Neural cell (in vitro differentiated cells): Measurements from ENCODE around the gene CSNK1G3. TPM values are rescaled to one million over a fixed set of nuclear protein-coding genes. Genes with fewer than 3 reads are reported as not detected.

Source experiments
- H2AFZ ChIP-seq: fragments of 200-600, 300-800 bp; sonication (generic), shearing (Covaris generic); 2 replicates; pipeline ENCODE4 v1.6.0; 2014; ENCODE audit warnings: low read depth, mild to moderate bottlenecking, antibody characterized with exemption, low read length, moderate library complexity
- H3F3A ChIP-seq: fragments of 200-600 bp; shearing (Covaris generic); 2 replicates; pipeline ENCODE4 v1.6.1; 2016; ENCODE audit warnings: mild to moderate bottlenecking, moderate library complexity, mixed read lengths, antibody characterized with exemption, low read length; ENCODE audit not compliant: insufficient read depth, poor library complexity, severe bottlenecking
- H3K27ac ChIP-seq: fragments of 200-600, 300-800 bp; sonication (generic), shearing (Covaris generic); 2 replicates; pipeline ENCODE4 v1.5.1; 2014; ENCODE audit warnings: mild to moderate bottlenecking, low read length, moderate library complexity
- H3K27me3 ChIP-seq: fragments of 300-800, 200-600 bp; sonication (generic), shearing (Covaris generic); 2 replicates; pipeline ENCODE4 v1.6.0; 2014; ENCODE audit warnings: mild to moderate bottlenecking, low read depth, low read length, moderate library complexity; ENCODE audit not compliant: insufficient read depth
- H3K36me3 ChIP-seq: fragments of 300-800, 200-600 bp; sonication (generic), shearing (Covaris generic); 2 replicates; pipeline ENCODE4 v1.5.1; 2014; ENCODE audit warnings: mild to moderate bottlenecking, antibody characterized with exemption, low read length, moderate library complexity; ENCODE audit not compliant: insufficient read depth
- H3K4me2 ChIP-seq: fragments of 300-800, 200-600 bp; sonication (generic), shearing (Covaris generic); 2 replicates; pipeline ENCODE4 v1.6.0; 2014; ENCODE audit warnings: mild to moderate bottlenecking, low read length
- H3K4me3 ChIP-seq: fragments of 300-800, 200-600 bp; sonication (generic), shearing (Covaris generic); 2 replicates; pipeline ENCODE4 v1.5.1; 2014; ENCODE audit warnings: mild to moderate bottlenecking, low read length, moderate library complexity
- H3K79me2 ChIP-seq: fragments of 200-600 bp; shearing (Covaris generic); replicated peaks from 2 replicates; pipeline ENCODE4 v1.6.0; 2014; ENCODE audit warnings: mild to moderate bottlenecking, low read length, moderate library complexity; ENCODE audit not compliant: insufficient read depth
- H3K9ac ChIP-seq: fragments of 300-800, 200-600 bp; sonication (generic), shearing (Covaris generic); 2 replicates; pipeline ENCODE4 v1.6.1; 2016; ENCODE audit warnings: mild to moderate bottlenecking, low read length, mixed read lengths
- H3K9me2 ChIP-seq: fragments of 200-600 bp; shearing (Covaris generic); 2 replicates; pipeline ENCODE4 v1.6.1; 2016; ENCODE audit warnings: mild to moderate bottlenecking, low read length, mixed read lengths; ENCODE audit not compliant: insufficient read depth
- H3K9me3 ChIP-seq: fragments of 200-600, 300-800 bp; sonication (generic), shearing (Covaris generic); 2 replicates; pipeline ENCODE4 v1.6.1; 2016; ENCODE audit warnings: mild to moderate bottlenecking, mixed run types, low read length, moderate library complexity, mixed read lengths
- H4K20me1 ChIP-seq: fragments of 200-600 bp; shearing (Covaris generic); 2 replicates; pipeline ENCODE4 v1.6.1; 2016; ENCODE audit warnings: mild to moderate bottlenecking, mixed run types; ENCODE audit not compliant: insufficient read depth
- EP300 ChIP-seq: fragments of 450-650 bp; conservative IDR thresholded peaks from 2 replicates; pipeline ENCODE4 v1.6.1; 2014; ENCODE audit warnings: antibody characterized with exemption, mild to moderate bottlenecking, moderate library complexity; ENCODE audit not compliant: poor library complexity, severe bottlenecking
- EZH2 ChIP-seq: fragments of 200-600, 300-800 bp; shearing (Covaris generic), sonication (generic); IDR thresholded peaks from 2 replicates; pipeline ENCODE4 v1.6.1; 2014; ENCODE audit warnings: antibody characterized with exemption, low read length, borderline replicate concordance, mild to moderate bottlenecking; ENCODE audit not compliant: insufficient read depth, poor library complexity, severe bottlenecking
- MXI1 ChIP-seq: fragments of 450-650 bp; conservative IDR thresholded peaks from 2 replicates; pipeline ENCODE4 v1.6.1; 2014; ENCODE audit warnings: antibody characterized with exemption, mild to moderate bottlenecking; ENCODE audit not compliant: poor library complexity, severe bottlenecking
- POLR2AphosphoS5 ChIP-seq: IDR thresholded peaks from 2 replicates; pipeline ENCODE4 v1.6.1; 2012
- RAD21 ChIP-seq: fragments of 450-650 bp; conservative IDR thresholded peaks from 2 replicates; pipeline ENCODE4 v1.6.1; 2014; ENCODE audit warnings: antibody characterized with exemption, mild to moderate bottlenecking, moderate library complexity
- REST ChIP-seq: IDR thresholded peaks from 2 replicates; pipeline ENCODE4 v1.6.1; 2012; ENCODE audit warnings: borderline replicate concordance
- SMC3 ChIP-seq: fragments of 450-650 bp; conservative IDR thresholded peaks from 2 replicates; pipeline ENCODE4 v1.6.1; 2014; ENCODE audit warnings: antibody characterized with exemption, mild to moderate bottlenecking, moderate library complexity; ENCODE audit not compliant: poor library complexity
- TAF1 ChIP-seq: IDR thresholded peaks from 2 replicates; pipeline ENCODE4 v1.6.1; 2012; ENCODE audit warnings: low read depth
- polyA plus RNA-seq: library from polyadenylated mRNA; depleted of rRNA; stranded (reverse); fragments of >200 nt; gene quantifications from 2 replicates; pipeline ENCODE4 v1.2.3, GENCODE V29; 2014
- TF ChIP-seq, protein P1 (sequence below): fragments of 450-650 bp; IDR thresholded peaks from 2 replicates; pipeline ENCODE4 v1.5.1; 2014; ENCODE audit warnings: antibody characterized with exemption, mild to moderate bottlenecking, moderate library complexity; ENCODE audit not compliant: poor library complexity, severe bottlenecking

CSNK1G3 gene
- polyA plus RNA-seq, 1 donor from 2014 or later, result 29.1 TPM

- Histone ChIP-seq H3K4me3 (no peak overlapping the region), H3K79me2 (no peaks in the 10 kb centered on the region), H4K20me1 (no peaks in the 10 kb centered on the region), H3K4me2 (no peak overlapping the region), H3K9ac (no peak overlapping the region), H2AFZ (no peak overlapping the region), H3K9me2 (no peaks in the 10 kb centered on the region), H3K27ac (no peak overlapping the region), H3K27me3 (no peaks in the 10 kb centered on the region), H3K36me3 (no peaks in the 10 kb centered on the region), H3F3A (no peaks in the 10 kb centered on the region), H3K9me3 (no peaks in the 10 kb centered on the region)
- no peak for TF ChIP-seq EZH2
- no peak for TF ChIP-seq EP300
- TF ChIP-seq TAF1, result no peak
- no peak for TF ChIP-seq RAD21
- no peak for TF ChIP-seq REST
- TF ChIP-seq POLR2AphosphoS5, result no peak
- no peak for TF ChIP-seq MXI1
- TF ChIP-seq, protein P1, sequence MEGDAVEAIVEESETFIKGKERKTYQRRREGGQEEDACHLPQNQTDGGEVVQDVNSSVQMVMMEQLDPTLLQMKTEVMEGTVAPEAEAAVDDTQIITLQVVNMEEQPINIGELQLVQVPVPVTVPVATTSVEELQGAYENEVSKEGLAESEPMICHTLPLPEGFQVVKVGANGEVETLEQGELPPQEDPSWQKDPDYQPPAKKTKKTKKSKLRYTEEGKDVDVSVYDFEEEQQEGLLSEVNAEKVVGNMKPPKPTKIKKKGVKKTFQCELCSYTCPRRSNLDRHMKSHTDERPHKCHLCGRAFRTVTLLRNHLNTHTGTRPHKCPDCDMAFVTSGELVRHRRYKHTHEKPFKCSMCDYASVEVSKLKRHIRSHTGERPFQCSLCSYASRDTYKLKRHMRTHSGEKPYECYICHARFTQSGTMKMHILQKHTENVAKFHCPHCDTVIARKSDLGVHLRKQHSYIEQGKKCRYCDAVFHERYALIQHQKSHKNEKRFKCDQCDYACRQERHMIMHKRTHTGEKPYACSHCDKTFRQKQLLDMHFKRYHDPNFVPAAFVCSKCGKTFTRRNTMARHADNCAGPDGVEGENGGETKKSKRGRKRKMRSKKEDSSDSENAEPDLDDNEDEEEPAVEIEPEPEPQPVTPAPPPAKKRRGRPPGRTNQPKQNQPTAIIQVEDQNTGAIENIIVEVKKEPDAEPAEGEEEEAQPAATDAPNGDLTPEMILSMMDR, result no peak
- no peak for TF ChIP-seq SMC3
Observed at GRCh38 chr5:123482258-123482657, 29.7 kb upstream of the CSNK1G3 start.

GRCh38 chr5:123483446-123484077 lies 28.4 kb upstream of the CSNK1G3 start:
- H3K36me3 ChIP-seq, result no peaks in the 10 kb centered on the region
- no peaks in the 10 kb centered on the region for H3F3A ChIP-seq
- TF ChIP-seq MXI1 (no peak), POLR2AphosphoS5 (no peak), REST (no peak), SMC3 (no peak), EZH2 (no peak), EP300 (no peak), TAF1 (no peak)
- H3K79me2 ChIP-seq, result no peaks in the 10 kb centered on the region
- no peaks in the 10 kb centered on the region for H3K9me3 ChIP-seq
- H3K4me2 ChIP-seq, result no peak overlapping the region
- no peak overlapping the region for H3K9ac ChIP-seq
- no peaks in the 10 kb centered on the region for H3K9me2 ChIP-seq
- no peak overlapping the region for H3K27ac ChIP-seq
- H4K20me1 ChIP-seq, result no peaks in the 10 kb centered on the region
- no peak overlapping the region for H2AFZ ChIP-seq
- H3K4me3 ChIP-seq, result no peak overlapping the region
- no peaks in the 10 kb centered on the region for H3K27me3 ChIP-seq
